Fibroblast of villous mesenchyme (primary cell): ENCODE measurements around the gene SPRR1A. TPM values are rescaled to one million over a fixed set of nuclear protein-coding genes. Genes with fewer than 3 reads are reported as not detected.

Experiments
- small RNA-seq: library from RNA; depleted of rRNA; stranded (forward); fragments of <200 nt; gene quantifications from one replicate; pipeline ENCODE3, GENCODE V24; 2012
- total RNA-seq: library from RNA; depleted of rRNA; stranded (reverse); fragments of >200 nt; gene quantifications from 2 replicates; pipeline ENCODE4 v1.2.3, GENCODE V29; 2012

SPRR1A gene
- total RNA-seq, 1 donor, result not detected

Small RNA genes within 50 kb of the gene (small RNA-seq; reads per million reads assigned to genes)
- gene AL356867.1 (not detected), gene RF00322 (not detected), gene SPRR1A (not detected)

Other genes starting within 250 kb of the SPRR1A start
- not detected in 2 replicates for gene KPRP, start 226.1 kb upstream of the SPRR1A start, total RNA-seq
- not detected in 2 replicates for gene LCE1F, start 208.9 kb upstream of the SPRR1A start, total RNA-seq
- gene LCE1E, start 197.8 kb upstream of the SPRR1A start, total RNA-seq, result not detected in 2 replicates
- not detected in 2 replicates for gene LCE1D, start 187.4 kb upstream of the SPRR1A start, total RNA-seq
- gene LCE1C, start 177.4 kb upstream of the SPRR1A start, total RNA-seq, result not detected in 2 replicates
- gene LCE1B, start 172.1 kb upstream of the SPRR1A start, total RNA-seq, result not detected in 2 replicates
- not detected in 2 replicates for gene LCE1A, start 156.6 kb upstream of the SPRR1A start, total RNA-seq
- not detected in 2 replicates for gene LCE6A, start 141.2 kb upstream of the SPRR1A start, total RNA-seq
- gene LCE7A, start 124.1 kb upstream of the SPRR1A start, total RNA-seq, result not detected in 2 replicates
- not detected in 2 replicates for gene SMCP, start 105.8 kb upstream of the SPRR1A start, total RNA-seq
- gene IVL, start 75.5 kb upstream of the SPRR1A start, total RNA-seq, result not detected in 2 replicates
- not detected in 2 replicates for gene SPRR5, start 36.9 kb upstream of the SPRR1A start, total RNA-seq
- gene SPRR4, start 13.4 kb upstream of the SPRR1A start, total RNA-seq, result not detected in 2 replicates
- gene SPRR3, start 17.7 kb downstream of the SPRR1A start, total RNA-seq, result not detected in 2 replicates
- not detected in 2 replicates for gene SPRR1B, start 47.1 kb downstream of the SPRR1A start, total RNA-seq
- not detected in 2 replicates for gene SPRR2D, start 57.0 kb downstream of the SPRR1A start, total RNA-seq
- gene SPRR2A, start 73.4 kb downstream of the SPRR1A start, total RNA-seq, result not detected in 2 replicates
- gene SPRR2B, start 87.5 kb downstream of the SPRR1A start, total RNA-seq, result not detected in 2 replicates
- gene SPRR2E, start 110.4 kb downstream of the SPRR1A start, total RNA-seq, result not detected in 2 replicates
- gene SPRR2F, start 129.4 kb downstream of the SPRR1A start, total RNA-seq, result not detected in 2 replicates
- gene SPRR2G, start 166.8 kb downstream of the SPRR1A start, total RNA-seq, result not detected in 2 replicates
- gene LELP1, start 219.3 kb downstream of the SPRR1A start, total RNA-seq, result not detected in 2 replicates
- gene PRR9, start 233.5 kb downstream of the SPRR1A start, total RNA-seq, result under 0.01 TPM in 1 of 2 replicates, not detected in the other